Progenitor cell of endocrine pancreas (in vitro differentiated cells): ENCODE data around the gene DMWD. TPM values are rescaled to one million over a fixed set of nuclear protein-coding genes. Genes with fewer than 3 reads are reported as not detected.

Experiments
- DNase-seq: peaks from one replicate; pipeline ENCODE4 v3.0.0; 2021; ENCODE audit warnings: low spot score; ENCODE audit not compliant: unreplicated experiment
- H3K27ac Mint-ChIP-seq: 2 replicates; pipeline ENCODE4 v1.8.0; 2021; ENCODE audit warnings: mild to moderate bottlenecking, moderate library complexity, mixed read lengths
- H3K27me3 Mint-ChIP-seq: 2 replicates; pipeline ENCODE4 v1.8.0; 2021; ENCODE audit warnings: mixed read lengths
- H3K36me3 Mint-ChIP-seq: 2 replicates; pipeline ENCODE4 v1.8.0; 2022; ENCODE audit warnings: mixed read lengths; ENCODE audit not compliant: insufficient read depth
- H3K4me1 Mint-ChIP-seq: 2 replicates; pipeline ENCODE4 v1.8.0; 2021; ENCODE audit warnings: low read depth, mixed read lengths
- H3K4me3 Mint-ChIP-seq: 2 replicates; pipeline ENCODE4 v1.8.0; 2021; ENCODE audit warnings: low read depth, mild to moderate bottlenecking, moderate library complexity, mixed read lengths
- H3K9me3 Mint-ChIP-seq: 2 replicates; pipeline ENCODE4 v1.8.0; 2021; ENCODE audit warnings: low read depth, mixed read lengths
- CTCF ChIP-seq: fragments of 200-600 bp; sonication (generic); IDR thresholded peaks from one replicate; pipeline ENCODE4 v1.5.0; 2021; ENCODE audit warnings: antibody characterized with exemption, mild to moderate bottlenecking; ENCODE audit not compliant: unreplicated experiment
- total RNA-seq: library from RNA; stranded (reverse); gene quantifications from 2 replicates; pipeline ENCODE4 v1.2.1, GENCODE V29; 2021

The DMWD gene
- total RNA-seq, 1 donor from 2014 or later = 108 TPM

GRCh38 chr19:45815481-45816216 lies 23.0 kb upstream of the DMWD start:
- Mint-ChIP-seq H3K27me3 (peaks cover 3% of the 10 kb centered on the region), H3K4me3 (peak overlapping the region; percentile 80), H3K27ac (peak overlapping the region; percentile 91), H3K9me3 (no peaks in the 10 kb centered on the region), H3K4me1 (peaks cover 2% of the 10 kb centered on the region), H3K36me3 (peaks cover 1% of the 10 kb centered on the region)
- no peak for TF ChIP-seq CTCF
- DNase-seq = peak; percentile 53

DNA sequence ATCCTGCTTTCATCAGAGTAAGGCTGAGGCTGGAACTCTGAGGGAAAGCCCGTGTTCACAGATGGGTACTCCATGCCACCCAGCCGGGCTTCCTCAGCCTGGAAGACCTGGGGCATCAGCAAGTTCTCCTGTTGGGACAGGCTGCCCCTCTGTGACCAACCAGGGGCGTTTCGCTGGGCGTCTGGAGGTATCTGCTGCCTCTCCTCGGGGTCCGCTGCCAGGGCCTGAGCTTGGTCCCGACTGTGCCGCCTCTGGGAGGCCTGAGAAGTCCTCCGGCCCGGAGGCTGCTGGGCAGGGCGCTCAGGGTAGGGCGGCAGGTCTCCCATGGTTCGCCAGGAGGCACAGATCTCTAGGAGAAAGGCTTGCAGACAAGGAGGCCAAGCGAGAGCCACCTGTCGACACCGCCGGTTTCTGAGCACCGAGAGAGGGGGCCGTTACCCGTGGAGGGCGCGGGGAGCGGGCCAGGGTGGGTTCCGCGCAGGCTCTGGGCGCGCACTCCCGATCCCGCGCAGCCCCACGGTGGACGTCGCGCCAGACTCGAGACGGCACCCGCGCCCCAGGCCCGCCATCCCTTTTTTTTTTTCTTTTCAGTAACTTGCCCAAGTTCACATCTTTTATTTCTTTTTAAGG lies 22.3 kb upstream of the DMWD start, which contains the start of gene RSPH6A:
TSS of gene RSPH6A (minus strand) at position 458 of the 630 bp plus-strand sequence. CDS start at position 326, 132 bp downstream.
- Mint-ChIP-seq H3K4me1 (peaks cover 2% of the 10 kb centered on the region), H3K27me3 (peaks cover 3% of the 10 kb centered on the region), H3K36me3 (peaks cover 1% of the 10 kb centered on the region), H3K27ac (peak within 1 kb of the TSS; percentile 91), H3K9me3 (no peaks in the 10 kb centered on the region), H3K4me3 (peak within 1 kb of the TSS; percentile 80)
- no peak for DNase-seq
- no peak for TF ChIP-seq CTCF

- Mint-ChIP-seq H3K4me1 (peaks cover 2% of the 10 kb centered on the region), H3K4me3 (no peak overlapping the region), H3K27ac (no peak overlapping the region), H3K9me3 (no peaks in the 10 kb centered on the region), H3K27me3 (peaks cover 3% of the 10 kb centered on the region), H3K36me3 (no peaks in the 10 kb centered on the region)
- no peak for TF ChIP-seq CTCF
- DNase-seq = no peak
These were observed 21.6 kb upstream of the DMWD start for GRCh38 chr19:45814166-45814780.

DNA sequence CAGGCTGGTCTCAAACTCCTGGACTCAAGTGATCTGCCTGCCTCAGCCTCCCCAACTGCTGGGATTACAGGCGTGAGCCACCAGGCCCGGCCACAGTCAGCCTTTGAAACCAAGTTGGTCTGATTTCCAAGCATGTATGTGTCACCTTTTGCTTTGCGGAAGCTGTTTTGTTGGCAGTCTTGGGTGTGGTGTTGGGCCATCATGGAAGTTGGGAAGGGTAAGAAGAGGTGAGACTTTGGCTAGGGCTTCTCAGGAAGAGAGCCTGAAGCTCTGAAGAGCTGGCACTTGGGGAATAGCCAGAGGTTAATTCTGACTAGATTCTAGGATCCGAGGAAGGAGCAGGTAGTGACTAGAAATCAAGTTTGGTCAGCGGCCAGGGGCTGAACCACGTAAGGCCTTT lies 19.7 kb upstream of the DMWD start:
- H3K4me3 Mint-ChIP-seq = no peak overlapping the region
- no peaks in the 10 kb centered on the region for H3K9me3 Mint-ChIP-seq
- H3K27me3 Mint-ChIP-seq = peaks cover 3% of the 10 kb centered on the region

More for the DNA sequence above, 19.7 kb upstream of the DMWD start:
- peaks cover 2% of the 10 kb centered on the region for H3K4me1 Mint-ChIP-seq
- H3K27ac Mint-ChIP-seq = peak overlapping the region; percentile 23
- TF ChIP-seq CTCF = no peak
- no peaks in the 10 kb centered on the region for H3K36me3 Mint-ChIP-seq
- no peak for DNase-seq
